Subcutaneous adipose tissue (tissue), 4 donors: ENCODE results near the gene DHX58. TPM values are rescaled to one million over a fixed set of nuclear protein-coding genes. Genes with fewer than 3 reads are reported as not detected.

Experiments used
- CTCF ChIP-seq: fragments of 450-650 bp; IDR thresholded peaks from one replicate; pipeline ENCODE4 v1.5.1; 2016; ENCODE audit warnings: low read depth, mild to moderate bottlenecking, control low read depth, antibody characterized with exemption, moderate library complexity
- total RNA-seq, 4 donors: library from RNA; depleted of rRNA; stranded (reverse); fragments of >200 nt; gene quantifications; one replicate each; pipeline ENCODE4 v1.1.0, GENCODE V29; 2016

Gene DHX58
- total RNA-seq, 4 donors from 2014 or later = 4.7 to 17.1 (median 13.5) TPM

DNA sequence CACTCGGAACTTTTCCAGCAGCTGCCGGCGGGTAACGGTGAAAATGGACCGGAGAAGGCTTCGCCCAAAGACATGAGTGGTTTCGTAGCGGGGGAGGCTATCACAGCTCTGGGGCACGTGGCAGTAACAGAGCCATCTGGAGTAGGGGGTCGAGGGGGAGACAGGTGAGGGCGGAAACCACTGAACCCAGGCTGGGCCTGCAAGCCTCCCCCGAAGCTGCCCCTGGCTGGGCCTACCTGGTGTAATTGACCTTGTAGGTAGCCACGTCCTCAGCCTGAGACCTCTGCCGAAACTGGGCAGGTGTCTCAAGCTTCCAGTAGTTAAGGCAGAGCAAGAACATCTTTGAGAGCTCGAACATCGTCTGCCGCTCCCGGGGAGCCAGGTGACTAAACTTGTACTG is 6.8 kb upstream of the DHX58 start:
- TF ChIP-seq CTCF = no peak

GRCh38 chr17:42118545-42118944 is 6.0 kb upstream of the DHX58 start:
- no peak for TF ChIP-seq CTCF

DNA sequence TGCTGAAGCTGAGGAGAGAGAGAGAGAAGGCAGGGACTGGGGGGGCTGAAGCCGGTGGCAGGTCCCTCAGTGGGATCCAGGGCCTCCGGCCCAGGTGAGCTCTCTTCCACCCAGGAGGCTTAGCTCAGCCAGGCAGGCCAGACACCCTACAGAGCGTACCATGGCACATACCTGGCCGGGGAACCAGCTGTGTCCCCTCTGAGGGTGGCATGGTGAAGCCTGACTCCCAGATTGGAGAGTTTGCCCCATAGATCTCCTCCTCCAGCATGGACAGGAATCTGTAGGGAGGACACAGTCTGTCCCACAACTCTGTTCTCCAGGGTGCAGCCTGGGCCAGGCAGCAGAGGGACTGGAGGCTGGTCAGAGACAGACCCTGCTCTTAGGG is 5.6 kb upstream of the DHX58 start:
- TF ChIP-seq CTCF = no peak

DNA sequence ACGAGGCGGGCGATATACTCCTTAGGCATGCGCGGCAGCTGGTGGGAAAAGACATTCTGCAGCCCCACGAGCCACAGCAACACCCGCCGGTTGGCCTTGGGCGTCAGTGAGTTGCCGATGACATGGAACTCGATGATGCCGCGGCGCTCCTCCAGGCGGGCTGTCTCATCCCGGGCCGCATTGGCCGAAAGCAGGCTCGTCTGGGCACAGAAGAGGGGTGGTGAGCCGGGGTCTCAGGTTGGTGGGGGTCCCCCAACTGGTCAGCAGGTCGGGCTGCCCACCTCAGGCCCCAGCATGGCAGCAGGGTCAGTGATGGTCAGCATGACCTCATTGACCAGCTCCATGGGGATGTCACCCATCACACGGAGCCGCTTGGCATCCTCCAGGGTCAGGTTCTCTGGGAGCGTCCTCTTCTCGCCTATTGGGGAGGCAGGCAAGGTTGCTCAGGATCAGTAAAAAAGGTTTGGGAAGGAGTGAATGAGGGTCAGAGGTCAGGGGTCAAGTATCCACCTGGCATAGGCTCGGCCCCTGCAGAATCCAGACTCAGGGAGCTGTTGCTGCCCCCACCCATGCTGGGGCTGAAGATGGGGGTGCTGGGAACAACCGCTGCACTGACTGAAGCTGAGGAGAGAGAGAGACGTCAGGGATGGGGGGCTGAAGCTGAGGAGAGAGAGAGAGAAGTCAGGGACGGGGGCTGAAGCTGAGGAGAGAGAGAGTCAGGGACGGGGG is 5.0 kb upstream of the DHX58 start:
- TF ChIP-seq CTCF = no peak

DNA sequence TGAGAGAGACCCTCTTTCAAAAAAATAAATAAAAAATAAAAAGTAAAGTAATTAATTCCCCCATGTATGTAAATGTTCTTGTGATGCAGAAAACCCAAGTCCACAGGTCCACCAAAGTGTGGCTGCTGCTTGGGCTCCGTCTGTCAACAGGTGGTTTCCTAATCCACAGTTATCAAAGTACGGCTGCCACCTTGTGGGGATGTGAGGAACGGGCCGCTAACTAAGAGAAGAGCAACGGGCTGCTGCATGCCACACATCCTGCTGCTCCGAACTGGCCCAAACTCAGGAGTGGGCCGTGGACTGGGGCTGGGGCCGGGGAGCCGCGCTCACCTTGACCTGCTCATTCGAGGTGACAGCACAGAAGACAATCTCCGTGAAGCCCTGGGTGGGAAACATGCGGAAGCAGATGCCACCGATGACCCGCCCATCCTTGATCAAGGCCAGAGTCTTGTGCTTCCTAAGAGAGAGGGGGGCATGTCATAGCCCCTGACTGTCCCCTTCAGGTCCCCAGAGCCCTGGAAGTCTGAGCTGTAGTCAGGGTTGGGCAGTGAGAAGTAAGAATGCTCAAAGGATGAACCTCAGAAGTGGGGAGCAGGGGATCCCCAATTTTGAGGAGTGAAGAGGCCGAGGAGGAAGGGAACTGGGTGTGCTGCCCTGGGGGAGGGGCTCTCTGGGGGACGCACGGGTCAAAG is 4.3 kb upstream of the DHX58 start:
- no peak for TF ChIP-seq CTCF

DNA sequence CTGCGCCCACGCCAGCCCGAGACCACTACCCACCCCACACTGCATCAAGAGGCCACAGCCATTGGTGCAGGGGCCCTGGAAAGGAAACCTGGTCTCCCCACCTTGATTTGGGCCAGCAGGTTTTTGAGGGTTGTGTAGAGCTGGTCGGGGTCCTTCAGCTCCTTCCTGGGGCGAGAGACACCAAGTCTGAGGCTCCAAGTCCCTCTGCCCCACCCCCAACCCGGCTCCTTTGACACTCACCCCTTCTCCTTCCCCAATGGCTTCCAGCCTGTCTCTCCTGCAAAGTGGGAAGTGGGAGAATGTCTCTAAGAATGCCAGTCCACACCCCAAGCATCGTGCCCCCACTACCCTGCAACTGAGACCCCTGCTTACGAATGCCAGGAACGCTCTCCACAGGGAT is 1.6 kb upstream of the DHX58 start:
- no peak for TF ChIP-seq CTCF

- no peak for TF ChIP-seq CTCF
Observed at GRCh38 chr17:42113293-42114069, 967 bp upstream of the DHX58 start.
